Duodenal mucosa (tissue), 2 donors: ENCODE data around the gene SLC34A1.
A peak's percentile ranks its signal among the peaks of the same experiment; 100 is the strongest.
"Not testable (repeated sequence)": the region's sequence is repeated elsewhere in the genome, so short reads cannot be mapped to it uniquely, and the experiment has no call there.

Experiments used
- H3K27ac ChIP-seq: one replicate; pipeline ENCODE4 v1.7.0; 2013; ENCODE audit warnings: low read depth, low read length
- H3K27me3 ChIP-seq, 2 donors: one replicate each; pipeline ENCODE4 v1.7.0; 2013; ENCODE audit warnings: low read length in 2 of 2, control low read depth in 1 of 2; ENCODE audit not compliant: insufficient read depth in 2 of 2, control insufficient read depth in 1 of 2
- H3K36me3 ChIP-seq, 2 donors: one replicate each; pipeline ENCODE4 v1.7.0; 2013; ENCODE audit warnings: low read length in 2 of 2, control low read depth in 1 of 2; ENCODE audit not compliant: insufficient read depth in 2 of 2, control insufficient read depth in 1 of 2
- H3K4me1 ChIP-seq, 2 donors: one replicate each; pipeline ENCODE4 v1.7.0; 2013; ENCODE audit warnings: low read length in 2 of 2, control low read depth in 1 of 2; ENCODE audit not compliant: insufficient read depth in 2 of 2, control insufficient read depth in 1 of 2
- H3K4me3 ChIP-seq, 2 donors: one replicate each; pipeline ENCODE4 v1.7.0; 2013; ENCODE audit warnings: low read length in 2 of 2, low read depth in 1 of 2
- H3K9ac ChIP-seq, 2 donors: one replicate each; pipeline ENCODE4 v1.7.0; 2013; ENCODE audit warnings: low read length in 2 of 2, low read depth in 1 of 2
- H3K9me3 ChIP-seq, 2 donors: one replicate each; pipeline ENCODE4 v1.7.0; 2013; ENCODE audit warnings: low read length in 2 of 2, control low read depth in 1 of 2; ENCODE audit not compliant: control insufficient read depth in 1 of 2

The SLC34A1 gene

DNA sequence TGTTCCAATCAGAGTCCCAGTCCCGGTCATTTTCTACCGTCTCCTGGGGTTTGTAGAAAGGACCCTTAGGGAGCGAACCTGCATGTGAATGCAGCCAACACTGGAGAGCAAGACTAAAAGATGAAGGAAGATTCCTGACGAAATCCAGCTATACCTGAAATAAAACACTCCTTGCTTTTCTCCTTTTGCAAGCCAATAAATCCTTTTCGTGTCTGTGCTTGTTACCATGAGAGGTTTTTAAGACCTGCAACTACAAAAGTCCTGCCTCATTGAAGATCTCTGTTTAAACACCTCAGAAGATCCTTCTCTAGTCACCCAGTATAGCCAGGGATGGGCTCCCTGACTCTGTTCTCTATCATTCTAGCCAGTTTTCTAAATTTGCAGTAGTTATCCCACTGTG, 10.0 kb upstream of the SLC34A1 start:
- Histone ChIP-seq H3K27ac (no peak overlapping the region), H3K27me3 (no peaks in the 10 kb centered on the region), H3K4me1 (peaks cover 26 to 27% of the 10 kb centered on the region in 2 donors), H3K9me3 (no peaks in the 10 kb centered on the region), H3K9ac (no peak overlapping the region), H3K36me3 (peaks cover 0 to 4% of the 10 kb centered on the region in 2 donors), H3K4me3 (no peak overlapping the region)

DNA sequence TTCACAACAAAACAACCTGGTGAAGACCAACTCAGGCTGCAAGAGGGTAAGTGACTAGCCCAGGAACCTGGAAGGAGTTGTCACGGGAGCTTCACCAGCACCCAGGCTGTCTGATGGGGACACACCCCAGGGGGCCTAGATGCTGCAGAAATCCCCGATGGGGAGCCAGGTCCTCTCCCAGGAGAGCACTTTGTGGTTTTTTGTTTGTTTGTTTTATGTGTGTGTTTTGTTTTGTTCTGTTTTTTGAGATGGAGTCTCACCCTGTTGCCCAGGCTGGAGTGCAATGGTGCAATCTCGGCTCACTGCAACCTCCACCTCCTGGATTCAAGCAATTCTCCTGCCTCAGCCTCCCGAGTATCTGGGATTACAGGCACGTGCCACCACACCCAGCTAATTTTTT, 8.7 kb upstream of the SLC34A1 start:
- not testable (repeated sequence) for H3K9ac ChIP-seq, H3K9me3 ChIP-seq, H3K4me3 ChIP-seq, H3K27ac ChIP-seq, H3K36me3 ChIP-seq, H3K27me3 ChIP-seq
- peaks cover 13 to 14% of the 10 kb centered on the region in 2 donors for H3K4me1 ChIP-seq

DNA sequence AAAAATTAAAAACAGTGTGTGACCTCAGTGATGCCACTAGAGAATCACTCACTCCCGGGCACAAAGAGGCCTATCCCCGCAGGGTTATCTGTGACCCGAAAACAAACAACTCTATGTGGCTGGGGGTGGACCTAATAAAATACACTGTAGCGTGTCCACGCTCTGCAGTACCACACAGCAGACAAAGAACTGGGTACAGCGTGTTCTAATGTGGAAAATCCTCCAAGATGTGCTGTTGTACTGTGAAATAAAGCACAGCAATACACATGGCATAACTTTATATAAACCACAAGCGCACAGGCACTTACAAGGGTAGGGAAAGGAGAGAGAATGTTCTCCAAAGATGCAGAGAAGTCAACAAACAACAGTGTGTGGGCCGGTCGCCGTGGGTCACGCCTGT, 8.1 kb upstream of the SLC34A1 start:
- no peak overlapping the region for H3K4me3 ChIP-seq
- no peak overlapping the region for H3K27ac ChIP-seq
- no peaks in the 10 kb centered on the region for H3K9me3 ChIP-seq
- H3K9ac ChIP-seq, result no peak overlapping the region
- peaks cover 12 to 13% of the 10 kb centered on the region in 2 donors for H3K4me1 ChIP-seq
- peaks cover 0 to 4% of the 10 kb centered on the region in 2 donors for H3K36me3 ChIP-seq
- H3K27me3 ChIP-seq, result no peaks in the 10 kb centered on the region

DNA sequence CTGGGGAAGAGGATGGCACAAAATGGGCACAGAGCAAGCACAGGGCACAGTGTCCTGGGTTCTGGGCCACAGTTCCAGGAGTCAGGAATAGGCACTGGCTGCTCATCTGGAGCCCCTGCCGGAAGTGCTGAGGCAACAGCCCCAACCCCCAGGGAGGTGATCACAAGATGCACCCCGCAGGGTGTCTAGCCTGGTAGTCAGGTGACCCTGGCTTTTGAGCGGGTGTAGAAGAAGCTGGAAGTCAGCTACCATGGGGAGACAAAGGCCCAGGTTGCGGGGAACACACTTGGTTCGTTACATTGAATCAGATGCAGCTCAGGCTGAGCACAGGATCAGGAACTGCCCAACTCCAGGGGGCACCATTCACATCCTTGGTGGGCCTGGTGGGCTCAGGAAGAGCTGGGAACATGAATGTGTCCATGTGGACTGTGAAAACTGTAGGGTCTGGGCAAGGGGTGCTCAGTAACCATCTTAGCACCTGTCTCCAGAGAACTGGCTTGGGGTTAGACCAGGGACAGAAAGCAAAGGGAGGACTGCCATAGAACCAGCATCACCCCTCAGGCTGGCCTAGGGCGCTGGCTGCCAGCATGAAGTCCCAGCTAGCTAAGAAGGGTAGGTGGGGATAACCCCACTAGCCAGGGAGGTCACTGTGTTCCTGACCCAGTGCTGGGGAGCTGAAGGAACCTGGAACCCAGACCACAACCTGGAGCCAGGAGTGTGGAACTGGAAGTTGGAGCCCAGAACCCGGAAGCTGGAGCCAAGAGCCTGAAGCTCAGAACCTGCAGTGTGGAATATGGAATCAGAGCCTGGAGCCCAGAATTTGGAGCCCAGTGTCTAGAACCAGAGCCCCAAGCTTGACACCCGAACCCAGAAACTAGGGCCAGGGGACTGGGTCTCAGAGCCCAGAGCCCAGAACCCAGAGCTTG, 6.1 kb upstream of the SLC34A1 start:
- Histone ChIP-seq H3K27ac (peak overlapping the region; percentile 6), H3K36me3 (peaks cover 0 to under 1% of the 10 kb centered on the region in 2 donors), H3K9ac (no peak overlapping the region), H3K9me3 (no peaks in the 10 kb centered on the region), H3K4me1 (no peaks in the 10 kb centered on the region), H3K4me3 (no peak overlapping the region), H3K27me3 (peaks cover 0 to 3% of the 10 kb centered on the region in 2 donors)

DNA sequence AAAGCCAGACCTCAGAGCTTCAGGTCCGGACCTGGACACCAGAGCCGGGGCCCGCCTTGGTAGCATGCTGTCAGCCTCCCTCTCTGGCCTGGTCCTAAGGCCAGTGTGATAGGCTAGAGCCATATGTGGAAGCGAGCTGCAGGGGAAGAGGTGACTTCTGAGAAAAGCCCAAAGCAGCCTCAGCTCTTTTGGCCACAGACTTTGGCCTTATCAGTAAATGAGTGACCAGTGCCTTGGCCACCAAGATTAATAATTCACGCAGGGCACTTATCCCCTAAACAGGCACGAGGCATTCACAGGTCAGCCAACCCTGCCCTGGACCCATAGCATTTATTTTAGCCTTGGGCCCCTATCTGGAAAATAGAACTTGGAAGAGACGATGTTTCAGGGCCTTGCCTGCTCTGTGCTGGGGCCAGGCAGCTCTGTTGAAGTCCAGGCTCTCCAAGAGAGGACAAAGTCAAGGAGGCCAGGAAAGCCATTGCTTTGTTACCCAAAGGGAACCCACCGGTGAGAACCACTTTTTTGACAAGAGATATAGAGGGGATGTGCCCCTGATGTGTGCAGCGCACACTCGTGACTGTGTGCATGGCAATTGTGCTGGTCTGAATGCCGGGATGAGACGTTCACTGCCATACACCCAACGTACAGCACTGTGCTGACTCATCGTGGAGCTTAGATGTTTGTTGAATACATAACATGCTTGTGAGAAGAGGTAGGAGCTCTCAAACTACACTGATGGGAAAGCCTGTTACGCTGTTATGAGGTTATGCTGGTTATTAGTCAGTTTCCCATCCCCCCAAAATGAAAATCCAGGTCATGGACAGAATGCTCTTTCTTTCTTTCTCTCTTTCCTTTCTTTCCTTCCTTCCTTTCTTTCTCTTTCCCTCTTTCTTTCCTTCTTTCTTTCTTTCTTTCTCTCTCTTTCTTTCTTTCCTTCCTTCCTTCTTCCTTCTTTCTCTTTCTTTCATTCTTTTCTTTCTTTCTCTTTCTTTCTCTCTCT, 5.0 kb upstream of the SLC34A1 start:
- H3K4me3 ChIP-seq, result no peak overlapping the region
- H3K36me3 ChIP-seq, result no peaks in the 10 kb centered on the region
- H3K9me3 ChIP-seq, result no peaks in the 10 kb centered on the region
- peaks cover 0 to 5% of the 10 kb centered on the region in 2 donors for H3K27me3 ChIP-seq
- H3K27ac ChIP-seq, result no peak overlapping the region
- H3K4me1 ChIP-seq, result no peaks in the 10 kb centered on the region
- no peak overlapping the region for H3K9ac ChIP-seq

DNA sequence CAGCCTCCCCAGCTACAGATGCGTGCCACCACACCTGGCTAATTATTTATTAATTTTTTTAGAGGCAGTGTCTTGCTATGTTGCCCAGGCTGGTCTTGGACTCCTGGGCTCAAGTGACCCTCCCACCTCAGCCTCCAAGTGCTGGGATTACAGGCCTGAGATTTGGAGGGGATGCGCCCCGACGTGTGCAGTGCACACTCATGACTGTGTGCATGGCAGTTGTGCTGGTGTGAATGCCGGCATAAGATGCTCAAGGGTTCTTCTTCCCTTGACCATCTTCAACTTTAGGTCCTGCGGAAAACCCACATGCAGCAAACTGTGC, 3.5 kb upstream of the SLC34A1 start:
- Histone ChIP-seq H3K4me1 (no peaks in the 10 kb centered on the region), H3K36me3 (no peaks in the 10 kb centered on the region), H3K27ac (no peak overlapping the region), H3K9ac (no peak overlapping the region), H3K27me3 (peaks cover 5% of the 10 kb centered on the region in 2 donors), H3K4me3 (no peak overlapping the region), H3K9me3 (no peaks in the 10 kb centered on the region)

DNA sequence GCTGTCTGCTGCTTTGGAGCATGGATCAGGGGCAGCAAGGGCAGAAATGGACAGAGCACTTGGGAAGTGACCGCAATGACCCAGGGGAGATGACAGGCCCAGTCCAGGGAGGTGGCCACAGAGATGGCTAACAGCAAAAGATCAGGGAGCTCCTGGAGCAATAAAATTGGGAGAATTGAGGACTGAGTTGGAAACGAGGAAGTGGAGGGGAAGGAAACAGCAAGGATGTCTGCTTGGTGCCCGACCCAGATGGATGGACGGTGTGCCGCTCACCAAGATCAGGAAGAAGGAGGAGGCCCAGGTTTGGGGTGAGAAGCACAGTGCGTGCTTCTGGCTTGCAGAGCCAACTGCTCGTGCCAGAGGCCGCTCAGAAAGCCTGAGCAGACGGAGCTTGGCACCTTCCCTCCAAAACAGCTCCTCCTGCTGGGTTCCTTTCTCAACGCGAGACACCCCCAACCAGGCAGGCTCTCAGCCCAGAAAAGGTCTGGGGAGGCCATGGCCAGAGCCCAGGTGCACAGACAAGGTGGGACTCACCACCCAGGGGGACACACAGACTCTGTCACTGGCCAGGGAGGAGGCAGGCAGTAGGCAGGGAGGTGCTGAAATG, 1.7 kb upstream of the SLC34A1 start:
- peaks cover 5% of the 10 kb centered on the region in 2 donors for H3K27me3 ChIP-seq
- H3K9me3 ChIP-seq, result no peaks in the 10 kb centered on the region
- H3K27ac ChIP-seq, result no peak overlapping the region
- H3K4me1 ChIP-seq, result no peaks in the 10 kb centered on the region
- no peak overlapping the region for H3K4me3 ChIP-seq
- H3K36me3 ChIP-seq, result no peaks in the 10 kb centered on the region
- no peak overlapping the region for H3K9ac ChIP-seq

DNA sequence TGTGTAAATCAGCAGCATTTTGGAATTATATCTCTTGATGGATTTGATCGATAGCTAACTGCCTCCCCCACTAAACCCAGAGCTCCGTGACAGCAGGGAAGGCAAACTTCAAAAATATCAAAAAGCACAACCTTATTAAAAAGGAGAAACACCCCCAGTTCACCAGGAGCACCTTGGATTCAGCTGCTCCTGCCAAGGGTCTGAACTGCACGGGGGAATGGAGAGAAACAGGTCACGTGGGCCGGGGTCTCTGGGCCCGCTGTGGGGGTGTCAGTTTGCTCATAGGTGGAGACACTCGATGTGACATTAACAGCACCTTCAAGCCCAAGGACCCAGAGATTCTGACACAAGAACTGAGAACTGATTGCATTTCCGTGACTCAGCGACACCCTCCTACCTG, 1.1 kb upstream of the SLC34A1 start:
- Histone ChIP-seq H3K27ac (no peak overlapping the region), H3K9ac (no peak overlapping the region), H3K4me3 (no peak overlapping the region), H3K27me3 (peaks cover 5% of the 10 kb centered on the region in 2 donors), H3K36me3 (no peaks in the 10 kb centered on the region), H3K4me1 (no peaks in the 10 kb centered on the region), H3K9me3 (no peaks in the 10 kb centered on the region)

DNA sequence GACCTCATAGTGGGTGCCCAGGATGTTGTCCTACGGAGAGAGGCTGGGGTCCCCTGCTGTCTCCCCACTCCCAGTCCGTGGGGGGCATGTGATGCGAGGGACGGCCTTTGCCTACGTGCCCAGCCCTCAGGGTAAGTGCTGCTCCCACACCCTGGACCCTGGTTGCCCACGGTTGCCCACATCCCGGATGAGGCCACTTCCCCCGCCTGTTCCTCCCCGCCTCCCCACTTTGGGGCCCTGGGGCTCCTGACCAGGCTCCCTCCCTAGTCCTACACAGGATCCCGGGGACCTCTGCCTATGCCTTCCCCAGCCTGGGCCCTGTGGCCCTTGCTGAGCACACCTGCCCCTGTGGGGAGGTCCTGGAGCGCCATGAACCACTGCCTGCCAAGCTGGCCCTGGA, 1.5 kb downstream of the SLC34A1 start:
- Histone ChIP-seq H3K36me3 (no peaks in the 10 kb centered on the region), H3K4me3 (no peak overlapping the region), H3K9ac (no peak overlapping the region), H3K27me3 (peaks cover 5% of the 10 kb centered on the region in 2 donors), H3K27ac (no peak overlapping the region), H3K9me3 (no peaks in the 10 kb centered on the region), H3K4me1 (peaks cover 13 to 22% of the 10 kb centered on the region in 2 donors)
